ENCODE results near the gene CCL23. TPM values are rescaled to one million over a fixed set of nuclear protein-coding genes. Genes with fewer than 3 reads are reported as not detected.

CCL23 gene
- total RNA-seq, 1 donor from 2014 or later: not detected

- ChIA-PET POLR2A (no interaction called here), CTCF (interaction anchor here (2.0 kb wide), 1 partner anchor 15 kb away, joined by 8 read pairs; no protein-coding TSS in a partner anchor)
- no peak for DNase-seq
- Mint-ChIP-seq H3K36me3 (ENCODE audit: low read depth) (no peaks in the 10 kb centered on the region), H3K4me3 (no peak overlapping the region), H3K9me3 (no peaks in the 10 kb centered on the region), H3K27me3 (peaks cover 3% of the 10 kb centered on the region), H3K27ac (no peak overlapping the region), H3K4me1 (peaks cover 3% of the 10 kb centered on the region)
- intact Hi-C loops (cut with micrococcal nuclease): no loop called here
- ATAC-seq (ENCODE audit: low read depth): no peak
- TF ChIP-seq, protein P1, sequence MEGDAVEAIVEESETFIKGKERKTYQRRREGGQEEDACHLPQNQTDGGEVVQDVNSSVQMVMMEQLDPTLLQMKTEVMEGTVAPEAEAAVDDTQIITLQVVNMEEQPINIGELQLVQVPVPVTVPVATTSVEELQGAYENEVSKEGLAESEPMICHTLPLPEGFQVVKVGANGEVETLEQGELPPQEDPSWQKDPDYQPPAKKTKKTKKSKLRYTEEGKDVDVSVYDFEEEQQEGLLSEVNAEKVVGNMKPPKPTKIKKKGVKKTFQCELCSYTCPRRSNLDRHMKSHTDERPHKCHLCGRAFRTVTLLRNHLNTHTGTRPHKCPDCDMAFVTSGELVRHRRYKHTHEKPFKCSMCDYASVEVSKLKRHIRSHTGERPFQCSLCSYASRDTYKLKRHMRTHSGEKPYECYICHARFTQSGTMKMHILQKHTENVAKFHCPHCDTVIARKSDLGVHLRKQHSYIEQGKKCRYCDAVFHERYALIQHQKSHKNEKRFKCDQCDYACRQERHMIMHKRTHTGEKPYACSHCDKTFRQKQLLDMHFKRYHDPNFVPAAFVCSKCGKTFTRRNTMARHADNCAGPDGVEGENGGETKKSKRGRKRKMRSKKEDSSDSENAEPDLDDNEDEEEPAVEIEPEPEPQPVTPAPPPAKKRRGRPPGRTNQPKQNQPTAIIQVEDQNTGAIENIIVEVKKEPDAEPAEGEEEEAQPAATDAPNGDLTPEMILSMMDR (IDR thresholded peaks at IDR 0.05): no peak
Measured at GRCh38 chr17:36057911-36058310, 40.1 kb upstream of the CCL23 start.

GRCh38 chr17:36055921-36056520 is 38.2 kb upstream of the CCL23 start:
- Mint-ChIP-seq H3K27me3 (peaks cover 3% of the 10 kb centered on the region), H3K4me3 (no peak overlapping the region), H3K36me3 (ENCODE audit: low read depth) (peaks cover 6% of the 10 kb centered on the region), H3K9me3 (peaks cover 12% of the 10 kb centered on the region), H3K27ac (no peak overlapping the region), H3K4me1 (peaks cover 3% of the 10 kb centered on the region)
- DNase-seq (no peak), ATAC-seq (ENCODE audit: low read depth) (no peak)
- CTCF ChIA-PET: interaction anchor here (2.0 kb wide), 1 partner anchor 17 kb away, joined by 8 read pairs; no protein-coding TSS in a partner anchor
- intact Hi-C loops (cut with micrococcal nuclease): no loop called here
- TF ChIP-seq, protein P1 (IDR thresholded peaks at IDR 0.05): no peak
- POLR2A ChIA-PET: no interaction called here

DNA sequence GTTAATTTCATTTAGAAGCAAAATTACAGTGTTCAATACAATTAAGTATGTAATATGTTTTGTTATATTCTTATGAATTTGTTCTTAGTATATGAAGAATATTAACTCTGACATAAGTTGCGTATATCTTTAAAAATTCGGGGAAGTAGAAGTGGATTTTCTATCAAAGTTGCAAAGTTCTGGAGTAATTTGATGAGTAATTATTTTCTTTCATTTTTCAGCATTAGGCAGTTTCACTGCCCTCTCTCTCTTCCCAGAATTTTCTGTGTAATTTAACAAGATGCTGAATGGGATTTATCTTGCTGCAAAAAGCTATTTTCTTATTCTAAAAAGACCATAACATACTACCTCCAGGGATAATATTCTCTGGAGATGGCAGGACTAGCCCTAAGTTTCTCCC is 37.4 kb upstream of the CCL23 start:
- ChIA-PET POLR2A (no interaction called here), CTCF (no interaction called here)
- ATAC-seq (ENCODE audit: low read depth): no peak
- peaks cover 7% of the 10 kb centered on the region for H3K27me3 Mint-ChIP-seq
- H3K4me1 Mint-ChIP-seq: peaks cover 3% of the 10 kb centered on the region
- peaks cover 14% of the 10 kb centered on the region for H3K9me3 Mint-ChIP-seq
- no peak overlapping the region for H3K4me3 Mint-ChIP-seq
- no peak for DNase-seq
- no peak overlapping the region for H3K27ac Mint-ChIP-seq
- TF ChIP-seq, protein P1 (IDR thresholded peaks at IDR 0.05): no peak
- peaks cover 6% of the 10 kb centered on the region for H3K36me3 Mint-ChIP-seq (ENCODE audit: low read depth)
- intact Hi-C loops (cut with micrococcal nuclease): no loop called here

- Mint-ChIP-seq H3K27me3 (peaks cover 18% of the 10 kb centered on the region), H3K27ac (no peak overlapping the region)
Measured at GRCh38 chr17:36049643-36050042, 31.9 kb upstream of the CCL23 start.

GRCh38 chr17:36048066-36048465 is 30.3 kb upstream of the CCL23 start:
- ChIA-PET CTCF (interaction anchor here (1.4 kb wide), 1 partner anchor 101 kb away, joined by 3 read pairs; no protein-coding TSS in a partner anchor), POLR2A (no interaction called here)
- TF ChIP-seq, protein P1 (IDR thresholded peaks at IDR 0.05): no peak
- ATAC-seq (ENCODE audit: low read depth): no peak
- peaks cover 23% of the 10 kb centered on the region for H3K27me3 Mint-ChIP-seq
- peaks cover 9% of the 10 kb centered on the region for H3K36me3 Mint-ChIP-seq (ENCODE audit: low read depth)
- no peak overlapping the region for H3K4me3 Mint-ChIP-seq
- H3K27ac Mint-ChIP-seq: no peak overlapping the region
- intact Hi-C loops (cut with micrococcal nuclease): no loop called here
- DNase-seq: no peak
- peaks cover 24% of the 10 kb centered on the region for H3K9me3 Mint-ChIP-seq
- no peaks in the 10 kb centered on the region for H3K4me1 Mint-ChIP-seq

More at GRCh38 chr17:36049643-36050042, 31.9 kb upstream of the CCL23 start:
- no peak for DNase-seq
- CTCF ChIA-PET: interaction anchor here (1.4 kb wide), 1 partner anchor 99 kb away, joined by 3 read pairs; no protein-coding TSS in a partner anchor
- ATAC-seq (ENCODE audit: low read depth): no peak
- TF ChIP-seq, protein P1 (IDR thresholded peaks at IDR 0.05): no peak
- Mint-ChIP-seq H3K36me3 (ENCODE audit: low read depth) (peaks cover 9% of the 10 kb centered on the region), H3K9me3 (peaks cover 24% of the 10 kb centered on the region), H3K4me3 (no peak overlapping the region), H3K4me1 (peaks cover 3% of the 10 kb centered on the region)
- intact Hi-C loops (cut with micrococcal nuclease): no loop called here
- POLR2A ChIA-PET: no interaction called here
